Calu3 (cell line): ENCODE data around the gene LINC01488. TPM values are rescaled to one million over a fixed set of nuclear protein-coding genes. Genes with fewer than 3 reads are reported as not detected.

Source experiments
- BruUV-seq: library from RNA; stranded (reverse); fragments of 400-500 nt; replicated peaks from 2 replicates; lab custom pipeline; 2021; lab: Mats Ljungman, UMichigan
- CTCF ChIA-PET: fragments of 300-600 bp; sonication (Branson Sonifier 250); formaldehyde crosslinking; loops from one replicate; lab custom pipeline; 2022; ENCODE audit warnings: antibody characterized with exemption; lab: Charles Lee
- DNase-seq: peaks from one replicate; pipeline ENCODE4 v3.0.0; 2022
- H3K27ac Mint-ChIP-seq: one replicate; pipeline ENCODE4 v1.8.0; 2022; ENCODE audit warnings: mixed read lengths; ENCODE audit not compliant: unreplicated experiment
- H3K27me3 Mint-ChIP-seq: one replicate; pipeline ENCODE4 v1.8.0; 2022; ENCODE audit warnings: mixed read lengths; ENCODE audit not compliant: unreplicated experiment
- H3K36me3 Mint-ChIP-seq: one replicate; pipeline ENCODE4 v1.8.0; 2022; ENCODE audit warnings: mild to moderate bottlenecking, moderate library complexity, mixed read lengths; ENCODE audit not compliant: insufficient read depth, unreplicated experiment
- H3K4me1 Mint-ChIP-seq: one replicate; pipeline ENCODE4 v1.8.0; 2022; ENCODE audit warnings: mild to moderate bottlenecking, low read depth, mixed read lengths; ENCODE audit not compliant: unreplicated experiment
- H3K4me3 Mint-ChIP-seq: one replicate; pipeline ENCODE4 v1.8.0; 2022; ENCODE audit warnings: mild to moderate bottlenecking, low read depth, moderate library complexity, mixed read lengths; ENCODE audit not compliant: unreplicated experiment
- H3K9me3 Mint-ChIP-seq: one replicate; pipeline ENCODE4 v1.8.0; 2022; ENCODE audit warnings: low read depth, mixed read lengths; ENCODE audit not compliant: unreplicated experiment
- CTCF ChIP-seq: fragments of 200-600 bp; IDR thresholded peaks from one replicate; pipeline ENCODE4 v1.8.0; 2022; ENCODE audit warnings: antibody characterized with exemption; ENCODE audit not compliant: unreplicated experiment
- intact Hi-C: fragments of 100-400 bp; cut with micrococcal nuclease; formaldehyde crosslinking; loops from one replicate; pipeline ENCODE4 v1.10.0; 2022; ENCODE audit not compliant: unreplicated experiment
- total RNA-seq: library from RNA; stranded (reverse); gene quantifications from 2 replicates; pipeline ENCODE4 v1.2.3, GENCODE V29; 2022

Gene LINC01488
- total RNA-seq, 1 experiment from 2014 or later, result not detected

DNA sequence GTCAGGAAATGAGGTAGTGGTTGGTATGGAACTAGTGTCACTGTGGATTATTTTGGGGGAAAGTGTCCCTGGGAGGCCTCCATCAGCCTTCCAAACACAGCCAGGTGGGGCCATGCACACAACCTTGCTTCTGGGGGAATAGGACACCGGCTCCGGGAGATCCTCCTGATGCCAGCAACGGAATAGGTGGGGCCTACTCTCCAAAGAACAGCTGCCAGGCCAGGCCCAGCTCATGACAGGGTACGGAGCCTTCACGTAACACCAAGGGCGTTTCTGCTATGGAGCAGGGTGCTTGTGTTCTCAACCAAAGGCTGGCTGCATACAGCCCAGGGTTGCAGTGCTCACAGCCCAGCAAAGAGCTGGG, 30.6 kb upstream of the LINC01488 start:
- H3K9me3 Mint-ChIP-seq, result peaks cover 8% of the 10 kb centered on the region
- TF ChIP-seq CTCF, result no peak
- CTCF ChIA-PET, result no interaction called here
- H3K4me3 Mint-ChIP-seq, result no peak overlapping the region
- H3K36me3 Mint-ChIP-seq, result no peaks in the 10 kb centered on the region
- intact Hi-C loops, result no loop called here
- H3K27me3 Mint-ChIP-seq, result peaks cover 17% of the 10 kb centered on the region
- H3K27ac Mint-ChIP-seq, result no peak overlapping the region
- no TSS peak for BruUV-seq
- DNase-seq, result no peak
- peaks cover 22% of the 10 kb centered on the region for H3K4me1 Mint-ChIP-seq

GRCh38 chr11:69451289-69451688, 30.2 kb upstream of the LINC01488 start:
- CTCF ChIA-PET, result no interaction called here
- peaks cover 22% of the 10 kb centered on the region for H3K4me1 Mint-ChIP-seq
- H3K27me3 Mint-ChIP-seq, result peaks cover 17% of the 10 kb centered on the region
- peaks cover 8% of the 10 kb centered on the region for H3K9me3 Mint-ChIP-seq
- BruUV-seq, result no TSS peak
- no peak for DNase-seq
- no peak overlapping the region for H3K27ac Mint-ChIP-seq
- no peaks in the 10 kb centered on the region for H3K36me3 Mint-ChIP-seq
- intact Hi-C loops, result no loop called here
- no peak overlapping the region for H3K4me3 Mint-ChIP-seq
- TF ChIP-seq CTCF, result no peak

DNA sequence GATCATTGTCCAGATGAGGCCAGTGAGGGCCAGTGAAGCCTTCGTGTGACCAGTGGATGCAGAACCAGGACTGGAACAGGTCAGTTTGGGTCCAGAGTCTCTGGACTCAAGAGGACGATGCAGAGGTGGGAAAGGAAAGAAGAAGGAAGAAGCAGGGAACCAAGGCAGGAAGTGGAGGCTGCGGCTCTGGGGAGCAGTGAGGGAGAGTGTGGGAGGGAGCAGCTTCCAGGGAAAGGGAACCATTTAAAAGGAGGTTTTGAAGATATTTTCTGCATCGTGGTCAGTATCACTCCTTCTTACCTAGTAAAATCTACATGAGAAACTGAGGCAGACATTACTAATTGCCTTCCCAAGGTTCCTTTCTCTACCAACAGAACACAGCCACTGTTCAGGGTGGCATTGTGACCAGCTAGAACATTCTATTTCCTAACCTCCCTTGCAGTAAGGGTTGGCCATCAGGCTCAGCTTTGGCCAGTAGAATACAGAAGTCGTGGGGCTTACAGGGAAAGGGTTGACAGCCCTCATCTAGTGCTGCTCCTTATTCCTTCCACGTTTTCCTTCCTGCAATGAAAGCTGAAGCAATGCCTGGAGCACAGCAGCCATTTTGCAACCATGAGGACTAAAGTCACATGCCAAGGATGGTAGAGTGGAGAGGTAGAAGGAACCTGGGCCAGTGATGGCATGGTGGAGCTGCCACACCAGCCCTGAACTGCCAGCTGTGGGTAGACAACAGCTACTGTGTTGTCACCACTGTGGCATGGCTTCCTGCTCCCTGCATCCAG, 29.1 kb upstream of the LINC01488 start:
- CTCF ChIA-PET, result interaction anchor here (0.7 kb wide), 1 partner anchor 99 kb away, joined by 5 read pairs; no protein-coding TSS in a partner anchor
- no peak for DNase-seq
- TF ChIP-seq CTCF, result no peak
- no TSS peak for BruUV-seq
- no peak overlapping the region for H3K4me3 Mint-ChIP-seq
- H3K27me3 Mint-ChIP-seq, result peaks cover 17% of the 10 kb centered on the region
- intact Hi-C loops, result no loop called here
- no peaks in the 10 kb centered on the region for H3K36me3 Mint-ChIP-seq
- H3K27ac Mint-ChIP-seq, result no peak overlapping the region
- peaks cover 13% of the 10 kb centered on the region for H3K9me3 Mint-ChIP-seq
- peaks cover 19% of the 10 kb centered on the region for H3K4me1 Mint-ChIP-seq

DNA sequence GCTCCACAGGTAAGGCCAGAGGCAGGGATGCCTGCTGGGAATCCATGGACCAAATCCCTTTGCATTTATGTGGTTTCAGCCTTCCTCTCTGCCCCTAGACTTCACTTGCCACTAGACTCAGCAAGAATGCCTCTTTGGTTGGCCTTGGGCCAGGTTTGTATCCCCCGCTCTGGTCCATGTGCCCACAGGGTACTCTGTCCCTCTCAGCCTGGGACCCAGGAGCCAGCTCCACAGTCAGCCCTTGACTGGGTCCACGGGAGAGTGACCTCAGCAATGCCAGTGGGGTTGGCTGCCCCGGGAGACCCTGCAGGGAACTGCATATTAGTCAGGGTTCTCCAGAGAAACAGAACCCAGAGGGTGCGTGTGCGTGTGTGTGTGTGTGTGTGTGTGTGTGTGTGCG, 28.3 kb upstream of the LINC01488 start:
- no peaks in the 10 kb centered on the region for H3K36me3 Mint-ChIP-seq
- CTCF ChIA-PET, result interaction anchor here (0.7 kb wide), 1 partner anchor 100 kb away, joined by 5 read pairs; no protein-coding TSS in a partner anchor
- H3K27ac Mint-ChIP-seq, result no peak overlapping the region
- no peak for TF ChIP-seq CTCF
- DNase-seq, result no peak
- intact Hi-C loops, result no loop called here
- no TSS peak for BruUV-seq
- no peak overlapping the region for H3K4me3 Mint-ChIP-seq
- H3K4me1 Mint-ChIP-seq, result peaks cover 11% of the 10 kb centered on the region
- peaks cover 17% of the 10 kb centered on the region for H3K27me3 Mint-ChIP-seq
- peaks cover 18% of the 10 kb centered on the region for H3K9me3 Mint-ChIP-seq
